ENCODE data around the gene U2AF2.

The U2AF2 gene

GRCh38 chr19:55656988-55657747 is 2.3 kb downstream of the U2AF2 start:
- DNase-seq (ENCODE audit: low spot score): no peak

GRCh38 chr19:55658846-55659459 is 4.1 kb downstream of the U2AF2 start:
- DNase-seq (ENCODE audit: low spot score): no peak

GRCh38 chr19:55659822-55660221 is 5.0 kb downstream of the U2AF2 start:
- no peak for DNase-seq (ENCODE audit: low spot score)

GRCh38 chr19:55660404-55660803 is 5.6 kb downstream of the U2AF2 start:
- DNase-seq (ENCODE audit: low spot score): no peak

GRCh38 chr19:55660991-55661390 is 6.2 kb downstream of the U2AF2 start:
- DNase-seq (ENCODE audit: low spot score): no peak

- DNase-seq (ENCODE audit: low spot score): no peak
Observed at GRCh38 chr19:55661826-55662225, 7.0 kb downstream of the U2AF2 start.

- no peak for DNase-seq (ENCODE audit: low spot score)
Observed at GRCh38 chr19:55663846-55664536, 9.2 kb downstream of the U2AF2 start.

GRCh38 chr19:55666343-55667005 is 11.6 kb downstream of the U2AF2 start:
- no peak for DNase-seq (ENCODE audit: low spot score)

- no peak for DNase-seq (ENCODE audit: low spot score)
Observed at GRCh38 chr19:55667006-55667381, 12.2 kb downstream of the U2AF2 start.

- no peak for DNase-seq (ENCODE audit: low spot score)
Observed at GRCh38 chr19:55667511-55667910, 12.7 kb downstream of the U2AF2 start.

- no peak for DNase-seq (ENCODE audit: low spot score)
Observed at GRCh38 chr19:55667958-55668357, 13.1 kb downstream of the U2AF2 start.

- no peak for DNase-seq (ENCODE audit: low spot score)
Observed at GRCh38 chr19:55668603-55669348, 13.9 kb downstream of the U2AF2 start.

GRCh38 chr19:55669418-55670279 is 14.8 kb downstream of the U2AF2 start:
- no peak for DNase-seq (ENCODE audit: low spot score)

GRCh38 chr19:55670280-55671053 is 15.6 kb downstream of the U2AF2 start:
- DNase-seq (ENCODE audit: low spot score): no peak

- no peak for DNase-seq (ENCODE audit: low spot score)
Observed at GRCh38 chr19:55671054-55671378, 16.2 kb downstream of the U2AF2 start.

GRCh38 chr19:55672418-55672817 is 17.6 kb downstream of the U2AF2 start:
- DNase-seq (ENCODE audit: low spot score): no peak

GRCh38 chr19:55673465-55673864 is 18.6 kb downstream of the U2AF2 start:
- no peak for DNase-seq (ENCODE audit: low spot score)

- no peak for DNase-seq (ENCODE audit: low spot score)
Observed at GRCh38 chr19:55673889-55674288, 19.1 kb downstream of the U2AF2 start.

GRCh38 chr19:55674459-55674840 is 19.6 kb downstream of the U2AF2 start:
- DNase-seq (ENCODE audit: low spot score): no peak
